Central memory CD8-positive, alpha-beta T cell (primary cell): ENCODE measurements around the gene CAPN11.
A peak's percentile ranks its signal among the peaks of the same experiment; 100 is the strongest.
"Not testable (repeated sequence)": the region's sequence is repeated elsewhere in the genome, so short reads cannot be mapped to it uniquely, and the experiment has no call there.

Source experiments
- ATAC-seq: fragments of 150-1000 bp; cut with Tn5 transposase; replicated peaks from 2 replicates; pipeline ENCODE4 v1.10.0; 2022; ENCODE audit warnings: mild to moderate bottlenecking, moderate FRiP score, moderate number of reproducible peaks; ENCODE audit not compliant: poor library complexity, severe bottlenecking; ENCODE audit errors: extremely low read depth
- DNase-seq, 2 donors: peaks; one replicate each; pipeline ENCODE4 v3.0.0; 2021; ENCODE audit warnings: low spot score in 2 of 2
- H3K27ac Mint-ChIP-seq: one replicate; pipeline ENCODE4 v1.8.0; 2022; ENCODE audit warnings: low read depth, mild to moderate bottlenecking, moderate library complexity, mixed read lengths
- H3K27me3 Mint-ChIP-seq: one replicate; pipeline ENCODE4 v1.8.0; 2022; ENCODE audit warnings: mixed read lengths
- H3K36me3 Mint-ChIP-seq: one replicate; pipeline ENCODE4 v1.8.0; 2022; ENCODE audit warnings: mild to moderate bottlenecking, moderate library complexity, mixed read lengths; ENCODE audit not compliant: insufficient read depth
- H3K4me1 Mint-ChIP-seq: one replicate; pipeline ENCODE4 v1.8.0; 2022; ENCODE audit warnings: mixed read lengths
- H3K4me3 Mint-ChIP-seq: one replicate; pipeline ENCODE4 v1.8.0; 2022; ENCODE audit warnings: mild to moderate bottlenecking, moderate library complexity, mixed read lengths
- H3K9me3 Mint-ChIP-seq: one replicate; pipeline ENCODE4 v1.8.0; 2022; ENCODE audit warnings: mixed read lengths

Gene CAPN11

DNA sequence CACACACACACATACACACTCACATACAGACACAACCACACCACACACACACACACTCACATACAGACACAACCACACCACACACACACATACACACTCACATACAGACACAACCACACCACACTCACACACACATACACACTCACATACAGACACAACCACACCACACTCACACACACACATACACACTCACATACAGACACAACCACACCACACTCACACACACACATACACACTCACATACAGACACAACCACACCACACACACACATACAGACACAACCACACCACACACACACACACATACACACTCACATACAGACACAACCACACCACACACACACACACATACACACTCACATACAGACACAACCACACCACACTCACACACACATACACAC lies 23.2 kb downstream of the CAPN11 start:
- Mint-ChIP-seq H3K27me3 (peaks cover 42% of the 10 kb centered on the region), H3K4me1 (peaks cover 16% of the 10 kb centered on the region)
- H3K4me3 Mint-ChIP-seq, ATAC-seq, H3K36me3 Mint-ChIP-seq, DNase-seq, H3K27ac Mint-ChIP-seq, H3K9me3 Mint-ChIP-seq: not testable (repeated sequence)

DNA sequence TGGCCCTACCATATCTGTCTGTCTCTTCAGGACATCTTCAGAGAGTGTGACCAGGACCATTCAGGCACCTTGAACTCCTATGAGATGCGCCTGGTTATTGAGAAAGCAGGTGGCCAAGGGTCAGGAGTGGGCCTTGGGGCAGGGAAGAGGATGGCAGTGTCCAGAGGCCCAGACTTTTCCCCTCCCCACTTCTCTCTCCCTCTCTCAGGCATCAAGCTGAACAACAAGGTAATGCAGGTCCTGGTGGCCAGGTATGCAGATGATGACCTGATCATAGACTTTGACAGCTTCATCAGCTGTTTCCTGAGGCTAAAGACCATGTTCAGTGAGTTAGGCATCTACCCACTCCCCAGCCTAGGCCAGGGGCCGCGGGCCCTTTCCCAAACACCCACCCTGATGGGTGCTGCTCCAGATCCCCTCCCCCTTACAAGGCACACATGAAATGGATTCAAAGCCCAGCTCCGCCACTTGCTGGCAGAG lies 24.3 kb downstream of the CAPN11 start:
- peaks cover 7% of the 10 kb centered on the region for H3K4me1 Mint-ChIP-seq
- no peak for DNase-seq
- no peak for ATAC-seq
- H3K4me3 Mint-ChIP-seq: no peak overlapping the region
- H3K36me3 Mint-ChIP-seq: peaks cover 1% of the 10 kb centered on the region
- H3K27ac Mint-ChIP-seq: no peak overlapping the region
- no peaks in the 10 kb centered on the region for H3K9me3 Mint-ChIP-seq
- peaks cover 30% of the 10 kb centered on the region for H3K27me3 Mint-ChIP-seq

GRCh38 chr6:44183783-44184182 lies 25.2 kb downstream of the CAPN11 start:
- ATAC-seq: no peak
- H3K36me3 Mint-ChIP-seq: peaks cover 1% of the 10 kb centered on the region
- no peaks in the 10 kb centered on the region for H3K9me3 Mint-ChIP-seq
- no peak overlapping the region for H3K4me3 Mint-ChIP-seq
- no peak for DNase-seq
- H3K27ac Mint-ChIP-seq: no peak overlapping the region
- H3K4me1 Mint-ChIP-seq: peaks cover 7% of the 10 kb centered on the region
- H3K27me3 Mint-ChIP-seq: peaks cover 29% of the 10 kb centered on the region

DNA sequence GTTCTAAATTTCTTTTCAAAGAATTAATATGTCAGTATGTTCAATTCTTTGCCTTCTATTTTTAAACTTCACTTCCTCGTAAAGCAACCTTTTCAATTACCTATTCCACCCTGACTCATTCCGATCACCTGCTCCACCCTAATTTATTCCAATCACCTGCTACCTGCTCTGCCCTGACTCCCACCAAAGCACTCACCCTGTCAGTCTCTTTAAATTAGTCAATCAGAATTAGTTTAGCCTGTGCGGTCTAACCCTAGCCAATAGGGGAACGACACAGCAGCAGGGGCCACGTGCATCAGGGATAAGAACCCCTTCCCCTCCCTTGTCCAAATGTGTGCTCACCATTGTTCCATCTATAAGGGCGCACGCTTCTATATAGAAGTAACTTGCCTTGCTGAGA lies 26.7 kb downstream of the CAPN11 start:
- H3K9me3 Mint-ChIP-seq, H3K27ac Mint-ChIP-seq, H3K4me1 Mint-ChIP-seq, H3K4me3 Mint-ChIP-seq, DNase-seq, H3K36me3 Mint-ChIP-seq, ATAC-seq: not testable (repeated sequence)
- peaks cover 29% of the 10 kb centered on the region for H3K27me3 Mint-ChIP-seq

GRCh38 chr6:44185953-44186634 lies 27.5 kb downstream of the CAPN11 start:
- DNase-seq (no peak), ATAC-seq (no peak)
- H3K27me3 Mint-ChIP-seq: peaks cover 29% of the 10 kb centered on the region
- no peak overlapping the region for H3K4me3 Mint-ChIP-seq
- no peaks in the 10 kb centered on the region for H3K9me3 Mint-ChIP-seq
- no peak overlapping the region for H3K27ac Mint-ChIP-seq
- peaks cover 7% of the 10 kb centered on the region for H3K4me1 Mint-ChIP-seq
- no peaks in the 10 kb centered on the region for H3K36me3 Mint-ChIP-seq

DNA sequence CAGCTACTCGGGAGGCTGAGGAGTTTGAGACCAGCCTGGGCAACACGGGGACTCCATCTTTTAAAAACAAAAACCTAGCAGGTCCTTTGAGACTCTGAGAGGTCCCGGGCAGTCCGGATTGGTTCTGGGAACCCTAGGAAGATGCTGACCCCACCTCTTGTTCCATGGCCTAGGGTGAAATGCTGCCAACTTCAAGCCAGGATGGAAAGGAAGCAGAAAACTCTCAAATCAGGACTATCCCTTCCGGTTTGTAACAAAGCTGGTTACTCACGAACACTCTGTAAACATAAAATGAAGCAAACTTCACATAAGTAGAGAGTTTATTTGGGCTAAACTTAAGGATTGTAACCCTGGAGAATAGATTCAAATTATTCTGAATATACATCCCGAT lies 28.0 kb downstream of the CAPN11 start:
- DNase-seq (no peak), ATAC-seq (no peak)
- Mint-ChIP-seq H3K36me3 (no peaks in the 10 kb centered on the region), H3K27me3 (peaks cover 30% of the 10 kb centered on the region), H3K4me1 (peaks cover 7% of the 10 kb centered on the region), H3K9me3 (no peaks in the 10 kb centered on the region), H3K4me3 (no peak overlapping the region), H3K27ac (no peak overlapping the region)

DNA sequence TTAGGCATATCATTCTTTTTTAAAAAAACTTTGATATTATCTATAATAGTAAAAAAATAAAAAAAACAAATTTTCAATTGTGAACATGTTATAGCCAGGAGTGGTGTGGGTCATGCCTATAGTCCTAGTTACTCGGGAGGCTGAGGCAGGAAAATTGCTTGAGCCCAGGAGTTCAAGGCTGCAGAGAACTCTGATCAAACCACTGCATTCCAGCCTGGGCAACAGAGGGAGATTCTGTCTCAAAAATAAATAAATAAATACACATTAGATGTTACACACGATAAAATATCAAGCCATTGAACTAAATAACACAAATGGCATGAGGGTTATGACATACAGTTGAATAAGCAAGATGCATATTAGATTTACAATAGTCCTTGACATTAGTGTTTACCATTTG lies 30.2 kb downstream of the CAPN11 start:
- no peaks in the 10 kb centered on the region for H3K9me3 Mint-ChIP-seq
- DNase-seq (no peak), ATAC-seq (no peak)
- no peaks in the 10 kb centered on the region for H3K36me3 Mint-ChIP-seq
- H3K4me1 Mint-ChIP-seq: peaks cover 17% of the 10 kb centered on the region
- peaks cover 51% of the 10 kb centered on the region for H3K27me3 Mint-ChIP-seq
- no peak overlapping the region for H3K4me3 Mint-ChIP-seq
- H3K27ac Mint-ChIP-seq: no peak overlapping the region

GRCh38 chr6:44189257-44189656 lies 30.6 kb downstream of the CAPN11 start:
- H3K36me3 Mint-ChIP-seq: no peaks in the 10 kb centered on the region
- no peaks in the 10 kb centered on the region for H3K9me3 Mint-ChIP-seq
- DNase-seq (no peak), ATAC-seq (no peak)
- peaks cover 17% of the 10 kb centered on the region for H3K4me1 Mint-ChIP-seq
- no peak overlapping the region for H3K27ac Mint-ChIP-seq
- peaks cover 51% of the 10 kb centered on the region for H3K27me3 Mint-ChIP-seq
- no peak overlapping the region for H3K4me3 Mint-ChIP-seq

DNA sequence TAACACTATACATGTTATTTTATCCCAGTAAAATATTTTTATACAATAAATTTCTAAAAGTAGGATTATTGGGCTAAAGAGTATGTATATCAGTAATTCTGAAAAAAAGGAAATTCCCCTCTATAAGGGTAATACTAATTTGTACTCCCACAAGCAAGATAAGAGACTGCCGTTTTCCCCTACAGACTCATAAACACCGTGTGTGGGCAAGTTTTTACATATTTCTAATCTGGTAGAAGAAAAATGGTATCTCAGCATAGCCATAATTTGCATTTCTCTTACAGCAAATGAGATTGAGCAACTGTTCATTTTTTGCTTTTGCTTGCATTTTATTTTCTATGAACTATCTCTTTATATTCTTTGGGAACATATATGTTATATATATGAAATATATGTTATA lies 32.1 kb downstream of the CAPN11 start:
- Mint-ChIP-seq H3K36me3 (no peaks in the 10 kb centered on the region), H3K27me3 (peaks cover 50% of the 10 kb centered on the region), H3K4me1 (peaks cover 17% of the 10 kb centered on the region), H3K9me3 (no peaks in the 10 kb centered on the region), H3K27ac (no peak overlapping the region), H3K4me3 (no peak overlapping the region)
- no peak for DNase-seq
- ATAC-seq: no peak

DNA sequence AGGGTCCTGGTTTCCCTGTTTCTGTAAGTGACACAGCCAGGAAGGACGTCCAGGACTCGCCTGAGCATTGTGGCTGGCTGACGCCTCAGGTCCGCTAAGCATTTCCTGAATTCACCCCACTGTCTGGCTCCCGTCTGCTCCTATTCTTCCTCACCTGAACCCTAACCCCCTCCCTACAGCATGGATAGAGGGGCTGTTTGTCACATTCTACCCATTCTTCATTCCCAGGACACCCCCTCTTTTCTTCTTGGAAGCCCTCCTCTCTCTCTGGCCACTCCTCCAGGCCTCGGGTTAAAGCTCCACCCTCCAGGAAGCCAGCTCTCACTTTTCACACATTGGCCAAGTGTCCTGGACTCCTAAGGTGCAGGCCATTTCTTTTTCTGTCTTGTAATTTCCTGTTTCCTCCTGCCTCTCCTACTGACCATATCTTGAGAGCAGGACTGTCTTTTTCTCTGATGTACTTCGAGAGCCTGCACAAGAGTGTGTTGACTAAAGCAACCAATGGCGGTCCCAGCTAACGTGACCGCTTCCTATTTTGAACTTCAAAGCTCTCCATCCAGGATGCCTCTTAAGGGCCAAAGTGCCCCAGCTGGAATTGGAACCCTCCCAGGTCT lies 33.9 kb downstream of the CAPN11 start:
- ATAC-seq (no peak), DNase-seq (no peak)
- Mint-ChIP-seq H3K27me3 (peaks cover 39% of the 10 kb centered on the region), H3K4me3 (no peak overlapping the region), H3K4me1 (peaks cover 10% of the 10 kb centered on the region), H3K36me3 (no peaks in the 10 kb centered on the region), H3K9me3 (no peaks in the 10 kb centered on the region), H3K27ac (peak overlapping the region; percentile 23)

DNA sequence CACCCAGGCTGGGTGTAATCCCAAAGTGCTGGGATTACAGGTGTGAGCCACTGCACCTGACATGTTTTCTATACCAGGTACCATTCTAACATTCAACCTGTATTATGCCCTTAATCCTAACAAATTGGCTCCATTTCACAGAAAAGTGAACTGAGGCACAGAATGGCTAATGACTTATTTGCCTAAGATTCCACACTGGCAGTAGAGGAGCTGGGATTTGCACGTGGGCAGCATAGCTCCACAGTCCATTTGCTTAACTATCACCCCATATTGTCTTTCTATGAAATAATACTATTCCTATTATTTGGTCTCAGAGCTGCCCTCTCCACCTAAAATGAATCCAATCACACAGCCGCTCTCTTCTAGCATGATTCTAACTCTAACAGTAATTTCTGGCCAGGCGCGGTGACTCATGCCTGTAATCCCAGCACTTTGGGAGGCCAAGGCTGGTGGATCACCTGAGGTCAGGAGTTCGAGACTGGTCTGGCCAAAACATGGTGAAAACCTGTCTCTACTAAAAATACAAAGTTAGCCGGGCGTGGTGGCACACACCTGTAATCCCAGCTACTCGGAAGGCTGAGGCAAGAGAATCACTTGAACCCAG lies 34.8 kb downstream of the CAPN11 start:
- H3K4me1 Mint-ChIP-seq: peaks cover 10% of the 10 kb centered on the region
- no peak overlapping the region for H3K27ac Mint-ChIP-seq

DNA sequence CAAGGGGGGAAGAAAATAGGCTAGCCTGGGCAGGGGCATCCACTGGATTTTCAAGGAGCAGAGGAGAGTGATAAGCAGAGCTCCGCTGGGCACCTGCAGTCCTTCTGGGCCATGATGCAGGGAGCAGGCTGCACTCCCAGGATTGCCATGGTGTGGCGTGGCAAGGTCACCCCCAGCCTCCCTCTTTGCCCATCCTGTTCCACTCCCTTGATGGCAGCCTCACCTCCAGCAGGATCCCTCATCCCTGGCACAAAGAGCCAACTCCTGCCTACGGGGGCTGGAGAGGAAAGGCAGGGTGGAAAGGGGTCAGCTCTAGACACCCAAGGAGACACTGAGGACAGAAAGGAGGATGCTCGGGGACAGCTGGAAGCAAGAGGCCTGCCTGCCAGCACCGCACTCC lies 35.7 kb downstream of the CAPN11 start:
- peaks cover 10% of the 10 kb centered on the region for H3K4me1 Mint-ChIP-seq
- H3K27ac Mint-ChIP-seq: no peak overlapping the region
- no peak for DNase-seq
- peaks cover 39% of the 10 kb centered on the region for H3K27me3 Mint-ChIP-seq
- no peaks in the 10 kb centered on the region for H3K9me3 Mint-ChIP-seq
- no peaks in the 10 kb centered on the region for H3K36me3 Mint-ChIP-seq
- ATAC-seq: no peak
- no peak overlapping the region for H3K4me3 Mint-ChIP-seq

More for the DNA sequence above, 34.8 kb downstream of the CAPN11 start:
- no peaks in the 10 kb centered on the region for H3K9me3 Mint-ChIP-seq
- no peaks in the 10 kb centered on the region for H3K36me3 Mint-ChIP-seq
- ATAC-seq (no peak), DNase-seq (no peak)
- peaks cover 39% of the 10 kb centered on the region for H3K27me3 Mint-ChIP-seq
- no peak overlapping the region for H3K4me3 Mint-ChIP-seq

DNA sequence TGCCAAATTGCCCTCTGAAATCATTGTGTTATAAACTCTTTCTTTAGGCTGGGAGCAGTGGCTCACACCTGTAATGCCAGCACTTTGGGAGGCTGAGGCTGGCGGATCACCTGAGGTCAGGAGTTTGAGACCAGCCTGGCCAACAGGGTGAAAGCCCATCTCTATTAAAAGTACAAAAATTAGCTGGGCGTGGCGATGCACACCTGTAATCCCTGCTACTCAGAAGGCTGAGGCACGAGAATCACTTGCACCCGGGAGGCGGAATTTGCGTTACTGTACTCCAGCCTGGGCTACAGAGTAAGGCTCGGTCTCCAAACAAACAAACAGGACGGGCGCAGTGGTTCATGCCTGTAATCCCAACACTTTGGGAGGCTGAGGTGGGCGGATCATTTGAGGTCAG lies 37.7 kb downstream of the CAPN11 start:
- not testable (repeated sequence) for H3K9me3 Mint-ChIP-seq, H3K27ac Mint-ChIP-seq

More for the DNA sequence above, 37.7 kb downstream of the CAPN11 start:
- DNase-seq, H3K4me1 Mint-ChIP-seq, H3K36me3 Mint-ChIP-seq, H3K4me3 Mint-ChIP-seq, ATAC-seq: not testable (repeated sequence)
- peaks cover 51% of the 10 kb centered on the region for H3K27me3 Mint-ChIP-seq
